GM23338 (cell line): ENCODE results near the gene CPNE5. TPM values are rescaled to one million over a fixed set of nuclear protein-coding genes. Genes with fewer than 3 reads are reported as not detected.

ENCODE experiments used
- ATAC-seq: fragments of 200-7000 bp; cut with Tn5 transposase; 3 replicates; pipeline ENCODE4 v1.9.1; 2020
- DNase-seq: peaks from one replicate; pipeline ENCODE4 v3.0.0-alpha.2; 2015; ENCODE audit warnings: low spot score
- H2AFZ ChIP-seq: fragments of 200-600 bp; sonication (generic); 2 replicates; pipeline ENCODE4 v1.8.0; 2016; ENCODE audit warnings: antibody characterized with exemption, mild to moderate bottlenecking, moderate library complexity
- H3F3A ChIP-seq: fragments of 200-600 bp; sonication (generic); replicated peaks from 2 replicates; pipeline ENCODE4 v1.8.0; 2017; ENCODE audit warnings: antibody characterized with exemption, mixed run types, low read depth
- H3K27ac ChIP-seq: fragments of 200-600 bp; sonication (generic); 2 replicates; pipeline ENCODE4 v1.6.1; 2016; ENCODE audit warnings: low read depth
- H3K27me3 ChIP-seq: fragments of 200-600 bp; sonication (generic); 2 replicates; pipeline ENCODE4 v1.8.0; 2016; ENCODE audit warnings: mild to moderate bottlenecking, mixed run types, moderate library complexity; ENCODE audit not compliant: insufficient read depth
- H3K36me3 ChIP-seq: fragments of 200-600 bp; sonication (generic); 2 replicates; pipeline ENCODE4 v1.8.0; 2016; ENCODE audit warnings: mild to moderate bottlenecking; ENCODE audit not compliant: insufficient read depth
- H3K4me1 ChIP-seq: fragments of 200-600 bp; sonication (generic); 2 replicates; pipeline ENCODE4 v1.8.0; 2016; ENCODE audit warnings: mild to moderate bottlenecking, moderate library complexity; ENCODE audit not compliant: insufficient read depth
- H3K4me2 ChIP-seq: fragments of 200-600 bp; sonication (generic); 2 replicates; pipeline ENCODE4 v1.7.1; 2017; ENCODE audit warnings: mixed run types
- H3K4me3 ChIP-seq: fragments of 200-600 bp; sonication (generic); 2 replicates; pipeline ENCODE4 v1.6.1; 2016; ENCODE audit warnings: mixed run types
- H3K79me2 ChIP-seq: fragments of 200-600 bp; sonication (generic); replicated peaks from 2 replicates; pipeline ENCODE4 v1.8.0; 2017; ENCODE audit warnings: mild to moderate bottlenecking; ENCODE audit not compliant: insufficient read depth
- H3K9me2 ChIP-seq: fragments of 200-600 bp; sonication (generic); 2 replicates; pipeline ENCODE4 v1.8.0; 2017; ENCODE audit not compliant: insufficient read depth
- H4K20me1 ChIP-seq: fragments of 200-600 bp; sonication (generic); replicated peaks from 2 replicates; pipeline ENCODE4 v1.8.0; 2017; ENCODE audit warnings: mild to moderate bottlenecking; ENCODE audit not compliant: insufficient read depth
- H3K27ac Mint-ChIP-seq: 2 replicates; pipeline ENCODE4 v1.8.0; 2020; ENCODE audit warnings: inconsistent platforms, mild to moderate bottlenecking, moderate library complexity, mixed read lengths
- H3K27me3 Mint-ChIP-seq: 3 replicates; pipeline ENCODE4 v1.8.0; 2022; ENCODE audit warnings: low read depth, mild to moderate bottlenecking, moderate library complexity, mixed read lengths, inconsistent platforms; ENCODE audit not compliant: insufficient read depth, poor library complexity
- H3K36me3 Mint-ChIP-seq: 3 replicates; pipeline ENCODE4 v1.8.0; 2021; ENCODE audit warnings: low read depth, mild to moderate bottlenecking, inconsistent platforms, moderate library complexity, mixed read lengths
- H3K4me1 Mint-ChIP-seq: 3 replicates; pipeline ENCODE4 v1.8.0; 2020; ENCODE audit warnings: mild to moderate bottlenecking, inconsistent platforms, mixed read lengths
- H3K4me3 Mint-ChIP-seq: 3 replicates; pipeline ENCODE4 v1.8.0; 2021; ENCODE audit warnings: moderate library complexity, mild to moderate bottlenecking, inconsistent platforms, mixed read lengths
- H3K9me3 Mint-ChIP-seq: 3 replicates; pipeline ENCODE4 v1.8.0; 2020; ENCODE audit warnings: moderate library complexity, mild to moderate bottlenecking, inconsistent platforms, mixed read lengths
- EZH2phosphoT487 ChIP-seq: fragments of 200-600 bp; sonication (generic); IDR thresholded peaks from one replicate; pipeline ENCODE4 v1.8.1; 2018; ENCODE audit warnings: antibody characterized with exemption; ENCODE audit not compliant: unreplicated experiment
- NANOG ChIP-seq: IDR thresholded peaks from 2 replicates; pipeline ENCODE4 v1.6.1; 2016; ENCODE audit warnings: antibody characterized with exemption, borderline replicate concordance
- POLR2AphosphoS5 ChIP-seq: IDR thresholded peaks from 2 replicates; pipeline ENCODE4 v1.6.1; 2016; ENCODE audit warnings: antibody characterized with exemption, low read depth
- ZNF114 ChIP-seq: fragments of 250-450 bp; sonication (Bioruptor Pico); IDR thresholded peaks from 2 replicates; pipeline ENCODE4 v1.5.0; 2020; ENCODE audit warnings: mild to moderate bottlenecking, moderate library complexity
- polyA plus RNA-seq: library from polyadenylated mRNA; unstranded; fragments of >200 nt; fragmentation: Nextera tagmentation; extraction: Ambion mirVana; gene quantifications from 2 replicates; pipeline ENCODE4 v1.2.1, GENCODE V29; 2016
- total RNA-seq: library from RNA; depleted of rRNA; stranded (reverse); fragments of >200 nt; shearing (Covaris generic); gene quantifications from 2 replicates; pipeline ENCODE4 v1.2.3, GENCODE V29; 2014
- TF ChIP-seq, protein P1 (sequence below), 2 experiments: fragments of 200-600 bp in 1 of 2; sonication (generic) in 1 of 2; conservative IDR thresholded peaks; 2 replicates each; pipeline versions ENCODE4 v1.5.1 to v1.6.1; 2016 to 2017; ENCODE audit warnings: antibody characterized with exemption in 2 of 2, low read depth in 2 of 2, mild to moderate bottlenecking in 2 of 2, moderate library complexity in 1 of 2
- TF ChIP-seq, protein P2 (sequence below): IDR thresholded peaks from one replicate; pipeline ENCODE4 v1.6.1; 2018; ENCODE audit warnings: antibody characterized with exemption; ENCODE audit not compliant: unreplicated experiment
- TF ChIP-seq, protein P3 (sequence below): IDR thresholded peaks from 2 replicates; pipeline ENCODE4 v1.6.1; 2016; ENCODE audit warnings: antibody characterized with exemption
- TF ChIP-seq, protein P4 (sequence below): fragments of 250-450 bp; sonication (Bioruptor Pico); IDR thresholded peaks from 2 replicates; pipeline ENCODE4 v1.5.0; 2020; ENCODE audit warnings: mild to moderate bottlenecking, moderate library complexity

Gene CPNE5
- total and polyA plus RNA-seq, 2 experiments from 2014 or later = 0.14 to 0.42 TPM

DNA sequence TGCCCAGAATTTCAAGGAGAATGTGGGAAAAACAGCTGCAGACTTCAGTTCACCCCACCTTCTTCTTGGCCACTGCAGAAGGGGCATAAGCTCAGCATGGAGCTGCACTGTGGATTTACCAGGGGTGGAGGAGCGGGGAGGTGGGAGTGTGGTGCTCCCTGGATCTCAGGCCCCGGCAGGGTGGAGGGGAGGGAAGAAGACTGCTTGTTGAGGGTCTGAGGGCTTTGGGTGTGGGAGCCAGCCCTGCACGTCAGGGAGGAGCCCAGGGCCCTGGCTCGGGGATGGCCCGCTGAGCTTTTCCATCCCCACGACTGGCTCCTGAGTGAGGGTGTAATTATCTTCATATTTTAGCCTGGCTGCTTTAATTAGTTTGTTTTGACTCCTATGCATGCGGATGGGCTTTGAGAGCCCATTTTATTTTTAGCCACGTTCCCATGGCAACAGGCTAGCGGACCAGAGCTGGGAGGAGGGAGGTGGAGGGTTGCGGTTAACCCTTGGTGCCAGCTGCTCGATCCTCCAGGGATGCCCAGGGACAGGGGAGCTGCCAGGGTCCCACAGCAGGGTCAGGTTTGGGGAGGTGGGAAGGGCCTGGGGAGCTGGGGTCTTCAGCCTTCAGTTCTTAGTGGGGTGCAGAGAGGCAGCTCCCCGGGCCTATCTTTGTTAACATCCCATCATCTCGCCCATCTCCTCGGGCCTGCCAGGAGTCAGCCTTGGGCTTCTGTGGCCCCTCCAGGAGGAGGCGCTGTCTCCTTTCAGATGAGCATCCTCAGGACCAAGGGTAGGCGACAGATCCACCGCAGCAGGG lies 73.4 kb downstream of the CPNE5 start:
- Mint-ChIP-seq H3K27me3 (peaks cover 12% of the 10 kb centered on the region), H3K9me3 (no peaks in the 10 kb centered on the region), H3K36me3 (no peaks in the 10 kb centered on the region), H3K27ac (no peak overlapping the region), H3K4me1 (peaks cover 19% of the 10 kb centered on the region), H3K4me3 (no peak overlapping the region)
- DNase-seq (peak; percentile 94), ATAC-seq (peak; percentile 93)
- H4K20me1 ChIP-seq = no peaks in the 10 kb centered on the region
- no peaks in the 10 kb centered on the region for H3F3A ChIP-seq
- H3K4me1 ChIP-seq = peaks cover 3% of the 10 kb centered on the region; the same call in 1 of the 2 replicates
- H3K27me3 ChIP-seq = no peaks in the 10 kb centered on the region
- H3K4me3 ChIP-seq = no peak overlapping the region
- no peaks in the 10 kb centered on the region for H3K79me2 ChIP-seq
- H3K4me2 ChIP-seq = peak overlapping the region; percentile 54; the same call in 1 of the 2 replicates
- peak overlapping the region; percentile 86 for H2AFZ ChIP-seq
- TF ChIP-seq, protein P1, sequence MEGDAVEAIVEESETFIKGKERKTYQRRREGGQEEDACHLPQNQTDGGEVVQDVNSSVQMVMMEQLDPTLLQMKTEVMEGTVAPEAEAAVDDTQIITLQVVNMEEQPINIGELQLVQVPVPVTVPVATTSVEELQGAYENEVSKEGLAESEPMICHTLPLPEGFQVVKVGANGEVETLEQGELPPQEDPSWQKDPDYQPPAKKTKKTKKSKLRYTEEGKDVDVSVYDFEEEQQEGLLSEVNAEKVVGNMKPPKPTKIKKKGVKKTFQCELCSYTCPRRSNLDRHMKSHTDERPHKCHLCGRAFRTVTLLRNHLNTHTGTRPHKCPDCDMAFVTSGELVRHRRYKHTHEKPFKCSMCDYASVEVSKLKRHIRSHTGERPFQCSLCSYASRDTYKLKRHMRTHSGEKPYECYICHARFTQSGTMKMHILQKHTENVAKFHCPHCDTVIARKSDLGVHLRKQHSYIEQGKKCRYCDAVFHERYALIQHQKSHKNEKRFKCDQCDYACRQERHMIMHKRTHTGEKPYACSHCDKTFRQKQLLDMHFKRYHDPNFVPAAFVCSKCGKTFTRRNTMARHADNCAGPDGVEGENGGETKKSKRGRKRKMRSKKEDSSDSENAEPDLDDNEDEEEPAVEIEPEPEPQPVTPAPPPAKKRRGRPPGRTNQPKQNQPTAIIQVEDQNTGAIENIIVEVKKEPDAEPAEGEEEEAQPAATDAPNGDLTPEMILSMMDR (conservative IDR thresholded peaks at IDR 0.05; ENCODE audit: low read depth in 2 of 2) = peak; percentile 97 to 99
- TF ChIP-seq POLR2AphosphoS5 = no peak
- TF ChIP-seq, protein P2, sequence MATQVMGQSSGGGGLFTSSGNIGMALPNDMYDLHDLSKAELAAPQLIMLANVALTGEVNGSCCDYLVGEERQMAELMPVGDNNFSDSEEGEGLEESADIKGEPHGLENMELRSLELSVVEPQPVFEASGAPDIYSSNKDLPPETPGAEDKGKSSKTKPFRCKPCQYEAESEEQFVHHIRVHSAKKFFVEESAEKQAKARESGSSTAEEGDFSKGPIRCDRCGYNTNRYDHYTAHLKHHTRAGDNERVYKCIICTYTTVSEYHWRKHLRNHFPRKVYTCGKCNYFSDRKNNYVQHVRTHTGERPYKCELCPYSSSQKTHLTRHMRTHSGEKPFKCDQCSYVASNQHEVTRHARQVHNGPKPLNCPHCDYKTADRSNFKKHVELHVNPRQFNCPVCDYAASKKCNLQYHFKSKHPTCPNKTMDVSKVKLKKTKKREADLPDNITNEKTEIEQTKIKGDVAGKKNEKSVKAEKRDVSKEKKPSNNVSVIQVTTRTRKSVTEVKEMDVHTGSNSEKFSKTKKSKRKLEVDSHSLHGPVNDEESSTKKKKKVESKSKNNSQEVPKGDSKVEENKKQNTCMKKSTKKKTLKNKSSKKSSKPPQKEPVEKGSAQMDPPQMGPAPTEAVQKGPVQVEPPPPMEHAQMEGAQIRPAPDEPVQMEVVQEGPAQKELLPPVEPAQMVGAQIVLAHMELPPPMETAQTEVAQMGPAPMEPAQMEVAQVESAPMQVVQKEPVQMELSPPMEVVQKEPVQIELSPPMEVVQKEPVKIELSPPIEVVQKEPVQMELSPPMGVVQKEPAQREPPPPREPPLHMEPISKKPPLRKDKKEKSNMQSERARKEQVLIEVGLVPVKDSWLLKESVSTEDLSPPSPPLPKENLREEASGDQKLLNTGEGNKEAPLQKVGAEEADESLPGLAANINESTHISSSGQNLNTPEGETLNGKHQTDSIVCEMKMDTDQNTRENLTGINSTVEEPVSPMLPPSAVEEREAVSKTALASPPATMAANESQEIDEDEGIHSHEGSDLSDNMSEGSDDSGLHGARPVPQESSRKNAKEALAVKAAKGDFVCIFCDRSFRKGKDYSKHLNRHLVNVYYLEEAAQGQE = no peak
- TF ChIP-seq NANOG = no peak
- H3K9me2 ChIP-seq = no peaks in the 10 kb centered on the region
- no peak overlapping the region for H3K27ac ChIP-seq
- H3K36me3 ChIP-seq = no peaks in the 10 kb centered on the region

DNA sequence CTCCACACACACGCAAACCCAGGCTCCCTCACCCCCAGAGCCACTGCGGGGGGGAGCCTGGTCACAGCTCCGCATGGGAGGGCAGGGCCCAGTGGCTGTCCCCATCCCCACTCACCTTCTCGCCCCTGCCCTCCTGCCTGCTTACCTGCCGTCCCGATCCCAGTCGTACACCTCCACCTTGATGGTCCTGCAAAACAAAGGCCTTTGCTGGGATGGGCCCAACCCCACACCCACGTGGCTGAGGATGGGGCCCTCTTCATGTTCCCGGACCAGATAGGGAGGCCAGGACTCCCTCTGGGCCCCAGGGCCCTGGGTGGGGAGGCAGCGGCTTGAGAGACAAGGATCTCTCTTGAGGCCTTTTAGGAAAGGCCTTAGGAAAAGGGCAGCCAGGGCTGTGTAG lies 74.1 kb downstream of the CPNE5 start:
- DNase-seq = no peak
- Histone ChIP-seq H3K27ac (no peak overlapping the region), H3F3A (no peaks in the 10 kb centered on the region), H3K9me2 (no peaks in the 10 kb centered on the region), H2AFZ (peak overlapping the region; percentile 86; the same call in 1 of the 2 replicates), H3K4me2 (no peak overlapping the region), H4K20me1 (no peaks in the 10 kb centered on the region), H3K4me1 (peaks cover 3% of the 10 kb centered on the region; the same call in 1 of the 2 replicates), H3K36me3 (no peaks in the 10 kb centered on the region), H3K79me2 (no peaks in the 10 kb centered on the region), H3K4me3 (no peak overlapping the region), H3K27me3 (no peaks in the 10 kb centered on the region)
- no peak; the same call in 2 of the 3 replicates for ATAC-seq
- H3K27me3 Mint-ChIP-seq = peaks cover 9% of the 10 kb centered on the region
- no peak overlapping the region for H3K27ac Mint-ChIP-seq
- H3K4me1 Mint-ChIP-seq = peaks cover 18% of the 10 kb centered on the region
- H3K9me3 Mint-ChIP-seq = no peaks in the 10 kb centered on the region
- H3K36me3 Mint-ChIP-seq = no peaks in the 10 kb centered on the region
- H3K4me3 Mint-ChIP-seq = no peak overlapping the region
- TF ChIP-seq, protein P3, sequence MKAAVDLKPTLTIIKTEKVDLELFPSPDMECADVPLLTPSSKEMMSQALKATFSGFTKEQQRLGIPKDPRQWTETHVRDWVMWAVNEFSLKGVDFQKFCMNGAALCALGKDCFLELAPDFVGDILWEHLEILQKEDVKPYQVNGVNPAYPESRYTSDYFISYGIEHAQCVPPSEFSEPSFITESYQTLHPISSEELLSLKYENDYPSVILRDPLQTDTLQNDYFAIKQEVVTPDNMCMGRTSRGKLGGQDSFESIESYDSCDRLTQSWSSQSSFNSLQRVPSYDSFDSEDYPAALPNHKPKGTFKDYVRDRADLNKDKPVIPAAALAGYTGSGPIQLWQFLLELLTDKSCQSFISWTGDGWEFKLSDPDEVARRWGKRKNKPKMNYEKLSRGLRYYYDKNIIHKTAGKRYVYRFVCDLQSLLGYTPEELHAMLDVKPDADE = no peak
- TF ChIP-seq EZH2phosphoT487 (no peak), ZNF114 (CRISPR knock-in tag) (no peak)
- TF ChIP-seq, protein P4, sequence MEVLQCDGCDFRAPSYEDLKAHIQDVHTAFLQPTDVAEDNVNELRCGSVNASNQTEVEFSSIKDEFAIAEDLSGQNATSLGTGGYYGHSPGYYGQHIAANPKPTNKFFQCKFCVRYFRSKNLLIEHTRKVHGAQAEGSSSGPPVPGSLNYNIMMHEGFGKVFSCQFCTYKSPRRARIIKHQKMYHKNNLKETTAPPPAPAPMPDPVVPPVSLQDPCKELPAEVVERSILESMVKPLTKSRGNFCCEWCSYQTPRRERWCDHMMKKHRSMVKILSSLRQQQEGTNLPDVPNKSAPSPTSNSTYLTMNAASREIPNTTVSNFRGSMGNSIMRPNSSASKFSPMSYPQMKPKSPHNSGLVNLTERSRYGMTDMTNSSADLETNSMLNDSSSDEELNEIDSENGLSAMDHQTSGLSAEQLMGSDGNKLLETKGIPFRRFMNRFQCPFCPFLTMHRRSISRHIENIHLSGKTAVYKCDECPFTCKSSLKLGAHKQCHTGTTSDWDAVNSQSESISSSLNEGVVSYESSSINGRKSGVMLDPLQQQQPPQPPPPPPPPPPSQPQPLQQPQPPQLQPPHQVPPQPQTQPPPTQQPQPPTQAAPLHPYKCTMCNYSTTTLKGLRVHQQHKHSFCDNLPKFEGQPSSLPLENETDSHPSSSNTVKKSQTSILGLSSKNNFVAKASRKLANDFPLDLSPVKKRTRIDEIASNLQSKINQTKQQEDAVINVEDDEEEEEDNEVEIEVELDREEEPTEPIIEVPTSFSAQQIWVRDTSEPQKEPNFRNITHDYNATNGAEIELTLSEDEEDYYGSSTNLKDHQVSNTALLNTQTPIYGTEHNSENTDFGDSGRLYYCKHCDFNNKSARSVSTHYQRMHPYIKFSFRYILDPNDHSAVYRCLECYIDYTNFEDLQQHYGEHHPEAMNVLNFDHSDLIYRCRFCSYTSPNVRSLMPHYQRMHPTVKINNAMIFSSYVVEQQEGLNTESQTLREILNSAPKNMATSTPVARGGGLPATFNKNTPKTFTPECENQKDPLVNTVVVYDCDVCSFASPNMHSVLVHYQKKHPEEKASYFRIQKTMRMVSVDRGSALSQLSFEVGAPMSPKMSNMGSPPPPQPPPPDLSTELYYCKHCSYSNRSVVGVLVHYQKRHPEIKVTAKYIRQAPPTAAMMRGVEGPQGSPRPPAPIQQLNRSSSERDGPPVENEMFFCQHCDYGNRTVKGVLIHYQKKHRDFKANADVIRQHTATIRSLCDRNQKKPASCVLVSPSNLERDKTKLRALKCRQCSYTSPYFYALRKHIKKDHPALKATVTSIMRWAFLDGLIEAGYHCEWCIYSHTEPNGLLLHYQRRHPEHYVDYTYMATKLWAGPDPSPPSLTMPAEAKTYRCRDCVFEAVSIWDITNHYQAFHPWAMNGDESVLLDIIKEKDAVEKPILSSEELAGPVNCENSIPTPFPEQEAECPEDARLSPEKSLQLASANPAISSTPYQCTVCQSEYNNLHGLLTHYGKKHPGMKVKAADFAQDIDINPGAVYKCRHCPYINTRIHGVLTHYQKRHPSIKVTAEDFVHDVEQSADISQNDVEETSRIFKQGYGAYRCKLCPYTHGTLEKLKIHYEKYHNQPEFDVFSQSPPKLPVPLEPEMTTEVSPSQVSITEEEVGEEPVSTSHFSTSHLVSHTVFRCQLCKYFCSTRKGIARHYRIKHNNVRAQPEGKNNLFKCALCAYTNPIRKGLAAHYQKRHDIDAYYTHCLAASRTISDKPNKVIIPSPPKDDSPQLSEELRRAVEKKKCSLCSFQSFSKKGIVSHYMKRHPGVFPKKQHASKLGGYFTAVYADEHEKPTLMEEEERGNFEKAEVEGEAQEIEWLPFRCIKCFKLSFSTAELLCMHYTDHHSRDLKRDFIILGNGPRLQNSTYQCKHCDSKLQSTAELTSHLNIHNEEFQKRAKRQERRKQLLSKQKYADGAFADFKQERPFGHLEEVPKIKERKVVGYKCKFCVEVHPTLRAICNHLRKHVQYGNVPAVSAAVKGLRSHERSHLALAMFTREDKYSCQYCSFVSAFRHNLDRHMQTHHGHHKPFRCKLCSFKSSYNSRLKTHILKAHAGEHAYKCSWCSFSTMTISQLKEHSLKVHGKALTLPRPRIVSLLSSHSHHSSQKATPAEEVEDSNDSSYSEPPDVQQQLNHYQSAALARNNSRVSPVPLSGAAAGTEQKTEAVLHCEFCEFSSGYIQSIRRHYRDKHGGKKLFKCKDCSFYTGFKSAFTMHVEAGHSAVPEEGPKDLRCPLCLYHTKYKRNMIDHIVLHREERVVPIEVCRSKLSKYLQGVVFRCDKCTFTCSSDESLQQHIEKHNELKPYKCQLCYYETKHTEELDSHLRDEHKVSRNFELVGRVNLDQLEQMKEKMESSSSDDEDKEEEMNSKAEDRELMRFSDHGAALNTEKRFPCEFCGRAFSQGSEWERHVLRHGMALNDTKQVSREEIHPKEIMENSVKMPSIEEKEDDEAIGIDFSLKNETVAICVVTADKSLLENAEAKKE (CRISPR knock-in tag) = no peak
